Vagina (tissue), 2 donors: ENCODE results near the gene GREM1.

Experiments used
- POLR2A ChIP-seq, 2 donors: fragments of 450-650 bp; IDR thresholded peaks; one replicate each; pipeline ENCODE4 v1.6.1; 2017; ENCODE audit warnings: antibody characterized with exemption in 2 of 2, mild to moderate bottlenecking in 2 of 2, moderate library complexity in 2 of 2
- POLR2AphosphoS5 ChIP-seq, 2 donors: sonication (generic); formaldehyde crosslinking; IDR thresholded peaks; one replicate each; pipeline ENCODE4 v1.9.0; 2017; ENCODE audit warnings: antibody characterized with exemption in 2 of 2, mild to moderate bottlenecking in 2 of 2, low read depth in 1 of 2; ENCODE audit not compliant: insufficient read depth in 1 of 2

GRCh38 chr15:32718821-32719716 lies 1.3 kb downstream of the GREM1 start:
- TF ChIP-seq POLR2AphosphoS5 (IDR thresholded peaks at IDR 0.05; ENCODE audit: insufficient read depth in 1 of 2, low read depth in 1 of 2) (peak in 1 of 2 donors; percentile 22), POLR2A (IDR thresholded peaks at IDR 0.05) (no peak)
